ENCODE data around the gene OR8D1. TPM values are rescaled to one million over a fixed set of nuclear protein-coding genes. Genes with fewer than 3 reads are reported as not detected.

Gene OR8D1
- not detected for polyA plus RNA-seq (ENCODE audit: insufficient read length in 4 of 4)

- DNase-seq (ENCODE audit: low read depth in 4 of 4, low spot score in 3 of 4): no peak
Measured at GRCh38 chr11:124313849-124314248, at the start of gene OR8D1. TSS of gene OR8D1 (minus strand) at chr11:124313949. CDS start at chr11:124310766, 3,183 bp downstream.

GRCh38 chr11:124359566-124359965 is 45.8 kb upstream of the OR8D1 start:
- no peak for DNase-seq (ENCODE audit: low read depth in 4 of 4, low spot score in 3 of 4)

GRCh38 chr11:124346311-124346955 is 32.7 kb upstream of the OR8D1 start:
- DNase-seq (ENCODE audit: low read depth in 4 of 4, low spot score in 3 of 4): no peak

GRCh38 chr11:124344346-124344745 is 30.6 kb upstream of the OR8D1 start:
- no peak for DNase-seq (ENCODE audit: low read depth in 4 of 4, low spot score in 3 of 4)

- DNase-seq (ENCODE audit: low read depth in 4 of 4, low spot score in 3 of 4): no peak
Measured at GRCh38 chr11:124340142-124340447, 26.3 kb upstream of the OR8D1 start.

GRCh38 chr11:124339396-124340141 is 25.8 kb upstream of the OR8D1 start:
- no peak for DNase-seq (ENCODE audit: low read depth in 4 of 4, low spot score in 3 of 4)

- DNase-seq (ENCODE audit: low read depth in 4 of 4, low spot score in 3 of 4): no peak
Measured at GRCh38 chr11:124331873-124332272, 18.1 kb upstream of the OR8D1 start.

- no peak for DNase-seq (ENCODE audit: low read depth in 4 of 4, low spot score in 3 of 4)
Measured at GRCh38 chr11:124329787-124330478, 16.2 kb upstream of the OR8D1 start.

GRCh38 chr11:124327775-124328174 is 14.0 kb upstream of the OR8D1 start:
- DNase-seq (ENCODE audit: low read depth in 4 of 4, low spot score in 3 of 4): no peak

GRCh38 chr11:124322356-124322755 is 8.6 kb upstream of the OR8D1 start:
- no peak for DNase-seq (ENCODE audit: low read depth in 4 of 4, low spot score in 3 of 4)

- no peak for DNase-seq (ENCODE audit: low read depth in 4 of 4, low spot score in 3 of 4)
Measured at GRCh38 chr11:124320097-124320496, 6.3 kb upstream of the OR8D1 start, which contains the start of gene OR8D2. TSS of gene OR8D2 (minus strand) at chr11:124320197. CDS start at chr11:124320197, 0 bp downstream.

GRCh38 chr11:124315052-124315451 is 1.3 kb upstream of the OR8D1 start:
- no peak for DNase-seq (ENCODE audit: low read depth in 4 of 4, low spot score in 3 of 4)

GRCh38 chr11:124313131-124313530 is 618 bp downstream of the OR8D1 start:
- no peak for DNase-seq (ENCODE audit: low read depth in 4 of 4, low spot score in 3 of 4)

GRCh38 chr11:124311670-124312069 is 2.1 kb downstream of the OR8D1 start:
- no peak for DNase-seq (ENCODE audit: low read depth in 4 of 4, low spot score in 3 of 4)

- no peak for DNase-seq (ENCODE audit: low read depth in 4 of 4, low spot score in 3 of 4)
Measured at GRCh38 chr11:124311269-124311668, 2.5 kb downstream of the OR8D1 start.

GRCh38 chr11:124310721-124311120 is 3.0 kb downstream of the OR8D1 start:
- DNase-seq (ENCODE audit: low read depth in 4 of 4, low spot score in 3 of 4): no peak

- DNase-seq (ENCODE audit: low read depth in 4 of 4, low spot score in 3 of 4): no peak
Measured at GRCh38 chr11:124307093-124307492, 6.7 kb downstream of the OR8D1 start.

GRCh38 chr11:124302347-124303125 is 11.2 kb downstream of the OR8D1 start:
- no peak for DNase-seq (ENCODE audit: low read depth in 4 of 4, low spot score in 3 of 4)

GRCh38 chr11:124301548-124301947 is 12.2 kb downstream of the OR8D1 start:
- DNase-seq (ENCODE audit: low read depth in 4 of 4, low spot score in 3 of 4): no peak

- no peak for DNase-seq (ENCODE audit: low read depth in 4 of 4, low spot score in 3 of 4)
Measured at GRCh38 chr11:124297921-124298320, 15.8 kb downstream of the OR8D1 start.

GRCh38 chr11:124296016-124296415 is 17.7 kb downstream of the OR8D1 start:
- DNase-seq (ENCODE audit: low read depth in 4 of 4, low spot score in 3 of 4): no peak

Measured in left renal pelvis (tissue), 4 donors.